ENCODE results near the gene CPPED1. TPM values are rescaled to one million over a fixed set of nuclear protein-coding genes. Genes with fewer than 3 reads are reported as not detected.

CPPED1 gene
- total RNA-seq, 2 donors from 2014 or later, result 22.8 to 29.1 TPM

GRCh38 chr16:12758670-12759558 is 44.8 kb downstream of the CPPED1 start:
- no peaks in the 10 kb centered on the region for H3K4me1 ChIP-seq
- H3K36me3 ChIP-seq, result no peaks in the 10 kb centered on the region
- TF ChIP-seq, protein P1, sequence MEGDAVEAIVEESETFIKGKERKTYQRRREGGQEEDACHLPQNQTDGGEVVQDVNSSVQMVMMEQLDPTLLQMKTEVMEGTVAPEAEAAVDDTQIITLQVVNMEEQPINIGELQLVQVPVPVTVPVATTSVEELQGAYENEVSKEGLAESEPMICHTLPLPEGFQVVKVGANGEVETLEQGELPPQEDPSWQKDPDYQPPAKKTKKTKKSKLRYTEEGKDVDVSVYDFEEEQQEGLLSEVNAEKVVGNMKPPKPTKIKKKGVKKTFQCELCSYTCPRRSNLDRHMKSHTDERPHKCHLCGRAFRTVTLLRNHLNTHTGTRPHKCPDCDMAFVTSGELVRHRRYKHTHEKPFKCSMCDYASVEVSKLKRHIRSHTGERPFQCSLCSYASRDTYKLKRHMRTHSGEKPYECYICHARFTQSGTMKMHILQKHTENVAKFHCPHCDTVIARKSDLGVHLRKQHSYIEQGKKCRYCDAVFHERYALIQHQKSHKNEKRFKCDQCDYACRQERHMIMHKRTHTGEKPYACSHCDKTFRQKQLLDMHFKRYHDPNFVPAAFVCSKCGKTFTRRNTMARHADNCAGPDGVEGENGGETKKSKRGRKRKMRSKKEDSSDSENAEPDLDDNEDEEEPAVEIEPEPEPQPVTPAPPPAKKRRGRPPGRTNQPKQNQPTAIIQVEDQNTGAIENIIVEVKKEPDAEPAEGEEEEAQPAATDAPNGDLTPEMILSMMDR (IDR thresholded peaks at IDR 0.05), result no peak
- intact Hi-C loops (cut with DNase I), result no loop called here
- no peak for DNase-seq
- no peak overlapping the region for H3K4me3 ChIP-seq
- no peaks in the 10 kb centered on the region for H3K27me3 ChIP-seq
- H3K9ac ChIP-seq (ENCODE audit: low read depth in 2 of 2, low read length in 2 of 2), result no peak overlapping the region
- H3K9me3 ChIP-seq, result no peaks in the 10 kb centered on the region
- H3K27ac ChIP-seq, result no peak overlapping the region

- no peak for DNase-seq
- Histone ChIP-seq H3K4me3 (no peak overlapping the region), H3K4me1 (no peaks in the 10 kb centered on the region), H3K9me3 (no peaks in the 10 kb centered on the region), H3K36me3 (no peaks in the 10 kb centered on the region), H3K27me3 (no peaks in the 10 kb centered on the region), H3K27ac (no peak overlapping the region), H3K9ac (ENCODE audit: low read depth in 2 of 2, low read length in 2 of 2) (no peak overlapping the region)
- TF ChIP-seq, protein P1 (IDR thresholded peaks at IDR 0.05), result no peak
- intact Hi-C loops (cut with DNase I), result no loop called here
Observed at GRCh38 chr16:12758031-12758669, 45.5 kb downstream of the CPPED1 start.

GRCh38 chr16:12757546-12757945 is 46.1 kb downstream of the CPPED1 start:
- intact Hi-C loops (cut with DNase I), result no loop called here
- Histone ChIP-seq H3K4me3 (no peak overlapping the region), H3K9ac (ENCODE audit: low read depth in 2 of 2, low read length in 2 of 2) (no peak overlapping the region), H3K4me1 (no peaks in the 10 kb centered on the region), H3K36me3 (no peaks in the 10 kb centered on the region), H3K27me3 (no peaks in the 10 kb centered on the region), H3K9me3 (no peaks in the 10 kb centered on the region), H3K27ac (no peak overlapping the region)
- DNase-seq, result no peak
- TF ChIP-seq, protein P1 (IDR thresholded peaks at IDR 0.05), result no peak

DNA sequence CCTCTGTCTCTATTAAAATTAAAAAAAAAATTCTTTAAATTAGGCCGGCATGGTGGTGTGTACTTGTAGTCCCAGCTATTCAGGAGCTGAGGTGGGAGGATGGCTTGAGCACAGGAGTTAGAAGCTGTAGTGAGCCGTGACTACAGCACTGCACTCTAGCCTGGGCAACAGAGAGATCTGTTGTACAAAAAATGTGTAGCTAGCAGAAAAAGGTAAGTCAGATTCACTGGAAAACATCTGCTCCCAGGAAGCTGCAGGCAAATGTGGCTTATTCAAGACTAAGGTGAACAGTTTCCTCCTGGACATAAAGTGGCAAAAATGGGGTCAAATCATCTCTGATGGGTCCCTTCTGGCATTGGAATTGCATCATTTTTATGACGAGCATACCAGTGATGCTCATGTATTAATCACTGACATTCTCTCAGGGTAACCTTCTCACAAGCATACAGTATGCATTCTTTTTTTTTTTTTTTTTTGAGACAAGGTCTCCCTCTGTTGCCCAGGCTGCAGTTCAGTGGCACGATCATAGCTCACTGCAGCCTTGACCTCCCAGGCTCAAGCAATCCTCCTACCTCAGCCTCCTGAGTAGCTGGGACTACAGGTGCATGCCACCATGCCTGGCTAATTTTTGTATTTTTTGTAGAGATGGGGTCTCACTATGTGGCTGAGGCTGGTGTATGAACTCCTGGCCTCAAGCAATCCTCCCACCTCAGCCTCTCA is 48.7 kb downstream of the CPPED1 start:
- Histone ChIP-seq H3K27me3 (no peaks in the 10 kb centered on the region), H3K27ac (no peak overlapping the region), H3K4me1 (no peaks in the 10 kb centered on the region), H3K9ac (ENCODE audit: low read depth in 2 of 2, low read length in 2 of 2) (no peak overlapping the region), H3K4me3 (no peak overlapping the region), H3K9me3 (no peaks in the 10 kb centered on the region), H3K36me3 (no peaks in the 10 kb centered on the region)
- no peak for DNase-seq
- intact Hi-C loops (cut with DNase I), result no loop called here
- TF ChIP-seq, protein P1 (IDR thresholded peaks at IDR 0.05), result no peak

- no peak for DNase-seq
- H3K4me1 ChIP-seq, result no peaks in the 10 kb centered on the region
- no peak overlapping the region for H3K4me3 ChIP-seq
- intact Hi-C loops (cut with DNase I), result no loop called here
- H3K9ac ChIP-seq (ENCODE audit: low read depth in 2 of 2, low read length in 2 of 2), result no peak overlapping the region
- H3K36me3 ChIP-seq, result no peaks in the 10 kb centered on the region
- TF ChIP-seq, protein P1 (IDR thresholded peaks at IDR 0.05), result no peak
- no peaks in the 10 kb centered on the region for H3K27me3 ChIP-seq
- H3K27ac ChIP-seq, result no peak overlapping the region
- no peaks in the 10 kb centered on the region for H3K9me3 ChIP-seq
Observed at GRCh38 chr16:12753203-12754023, 50.3 kb downstream of the CPPED1 start.

All from colonic mucosa (tissue), 4 donors.